ENCODE results near the gene PKP2.

- TF ChIP-seq, protein P1, sequence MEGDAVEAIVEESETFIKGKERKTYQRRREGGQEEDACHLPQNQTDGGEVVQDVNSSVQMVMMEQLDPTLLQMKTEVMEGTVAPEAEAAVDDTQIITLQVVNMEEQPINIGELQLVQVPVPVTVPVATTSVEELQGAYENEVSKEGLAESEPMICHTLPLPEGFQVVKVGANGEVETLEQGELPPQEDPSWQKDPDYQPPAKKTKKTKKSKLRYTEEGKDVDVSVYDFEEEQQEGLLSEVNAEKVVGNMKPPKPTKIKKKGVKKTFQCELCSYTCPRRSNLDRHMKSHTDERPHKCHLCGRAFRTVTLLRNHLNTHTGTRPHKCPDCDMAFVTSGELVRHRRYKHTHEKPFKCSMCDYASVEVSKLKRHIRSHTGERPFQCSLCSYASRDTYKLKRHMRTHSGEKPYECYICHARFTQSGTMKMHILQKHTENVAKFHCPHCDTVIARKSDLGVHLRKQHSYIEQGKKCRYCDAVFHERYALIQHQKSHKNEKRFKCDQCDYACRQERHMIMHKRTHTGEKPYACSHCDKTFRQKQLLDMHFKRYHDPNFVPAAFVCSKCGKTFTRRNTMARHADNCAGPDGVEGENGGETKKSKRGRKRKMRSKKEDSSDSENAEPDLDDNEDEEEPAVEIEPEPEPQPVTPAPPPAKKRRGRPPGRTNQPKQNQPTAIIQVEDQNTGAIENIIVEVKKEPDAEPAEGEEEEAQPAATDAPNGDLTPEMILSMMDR (IDR thresholded peaks at IDR 0.05; ENCODE audit: extremely low read depth in 1 of 2, insufficient read depth in 1 of 2, low read depth in 1 of 2, low read length in 2 of 2), result no peak
- TF ChIP-seq EZH2 (IDR thresholded peaks at IDR 0.05; ENCODE audit: borderline replicate concordance, low read depth, low read length, severe bottlenecking) (no peak), MAX (IDR thresholded peaks at IDR 0.05; ENCODE audit: insufficient read depth, insufficient read length) (no peak), POLR2A (IDR thresholded peaks at IDR 0.05; ENCODE audit: low read depth, low read length) (no peak), POLR2AphosphoS5 (IDR thresholded peaks at IDR 0.05; ENCODE audit: insufficient read depth, low read depth, low read length) (no peak), FOS (IDR thresholded peaks at IDR 0.05; ENCODE audit: borderline replicate concordance, insufficient read depth, low read length) (no peak), MYC (IDR thresholded peaks at IDR 0.05; ENCODE audit: low read depth, low read length) (no peak), GATA2 (IDR thresholded peaks at IDR 0.05; ENCODE audit: insufficient read depth, insufficient read length, low read depth, low read length) (no peak), JUN (IDR thresholded peaks at IDR 0.05; ENCODE audit: borderline replicate concordance, insufficient read depth, insufficient read length, low read depth) (no peak)
Measured at GRCh38 chr12:32864731-32865130, 31.8 kb downstream of the PKP2 start.
